ENCODE data around the gene P2RX5. TPM values are rescaled to one million over a fixed set of nuclear protein-coding genes. Genes with fewer than 3 reads are reported as not detected.
"Not testable (repeated sequence)": the region's sequence is repeated elsewhere in the genome, so short reads cannot be mapped to it uniquely, and the experiment has no call there.

P2RX5 gene
- total RNA-seq, 1 experiment from 2014 or later = 0.66 TPM

- Mint-ChIP-seq H3K27me3 (ENCODE audit: insufficient read depth, unreplicated experiment) (no peaks in the 10 kb centered on the region), H3K36me3 (ENCODE audit: insufficient read depth, unreplicated experiment) (peaks cover 19% of the 10 kb centered on the region), H3K4me3 (ENCODE audit: unreplicated experiment) (no peak overlapping the region), H3K4me1 (ENCODE audit: low read depth, unreplicated experiment) (no peaks in the 10 kb centered on the region), H3K9me3 (ENCODE audit: unreplicated experiment) (no peaks in the 10 kb centered on the region), H3K27ac (ENCODE audit: unreplicated experiment) (no peak overlapping the region)
- DNase-seq = no peak
- Histone ChIP-seq H3K9me3 (no peaks in the 10 kb centered on the region), H3K4me1 (no peaks in the 10 kb centered on the region), H3K27me3 (replicated peaks; ENCODE audit: control insufficient read depth, insufficient read depth, low read length) (no peaks in the 10 kb centered on the region), H3K36me3 (ENCODE audit: control insufficient read depth, insufficient read depth, low read length) (no peaks in the 10 kb centered on the region), H3K4me3 (ENCODE audit: low read depth, low read length) (no peak overlapping the region)
- POLR2A ChIA-PET = no interaction called here
- no TSS peak for BruUV-seq (replicated peaks)
- intact Hi-C loops (cut with micrococcal nuclease; ENCODE audit: unreplicated experiment) = no loop called here
- CTCF ChIA-PET = no interaction called here
- TF ChIP-seq CTCF (IDR thresholded peaks at IDR 0.05; ENCODE audit: insufficient read depth in 1 of 2, low read depth in 1 of 2, low read length in 1 of 2, severe bottlenecking in 1 of 2, unreplicated experiment in 1 of 2) = no peak
Measured at GRCh38 chr17:3710951-3711383, 15.0 kb upstream of the P2RX5 start.

- no TSS peak for BruUV-seq (replicated peaks)
- POLR2A ChIA-PET = no interaction called here
Measured at GRCh38 chr17:3708366-3708765, 12.4 kb upstream of the P2RX5 start.

GRCh38 chr17:3705718-3705984 is 9.7 kb upstream of the P2RX5 start:
- CTCF ChIA-PET = not testable (repeated sequence)

More at GRCh38 chr17:3708366-3708765, 12.4 kb upstream of the P2RX5 start:
- H3K27me3 Mint-ChIP-seq (ENCODE audit: insufficient read depth, unreplicated experiment) = no peaks in the 10 kb centered on the region
- no peak for TF ChIP-seq CTCF (IDR thresholded peaks at IDR 0.05; ENCODE audit: insufficient read depth in 1 of 2, low read depth in 1 of 2, low read length in 1 of 2, severe bottlenecking in 1 of 2, unreplicated experiment in 1 of 2)
- H3K4me3 Mint-ChIP-seq (ENCODE audit: unreplicated experiment) = no peak overlapping the region
- Histone ChIP-seq H3K4me1 (no peaks in the 10 kb centered on the region), H3K9me3 (no peaks in the 10 kb centered on the region), H3K4me3 (ENCODE audit: low read depth, low read length) (no peak overlapping the region), H3K36me3 (ENCODE audit: control insufficient read depth, insufficient read depth, low read length) (no peaks in the 10 kb centered on the region), H3K27me3 (replicated peaks; ENCODE audit: control insufficient read depth, insufficient read depth, low read length) (no peaks in the 10 kb centered on the region)
- no peak overlapping the region for H3K27ac Mint-ChIP-seq (ENCODE audit: unreplicated experiment)
- CTCF ChIA-PET = interaction anchor here (0.7 kb wide), 1 partner anchor 663 kb away, joined by 4 read pairs; no protein-coding TSS in a partner anchor
- DNase-seq = no peak
- H3K4me1 Mint-ChIP-seq (ENCODE audit: low read depth, unreplicated experiment) = no peaks in the 10 kb centered on the region
- peaks cover 9% of the 10 kb centered on the region for H3K36me3 Mint-ChIP-seq (ENCODE audit: insufficient read depth, unreplicated experiment)
- intact Hi-C loops (cut with micrococcal nuclease; ENCODE audit: unreplicated experiment) = no loop called here
- no peaks in the 10 kb centered on the region for H3K9me3 Mint-ChIP-seq (ENCODE audit: unreplicated experiment)

More at GRCh38 chr17:3705718-3705984, 9.7 kb upstream of the P2RX5 start:
- H3K4me3 ChIP-seq (ENCODE audit: low read depth, low read length); H3K36me3 ChIP-seq (ENCODE audit: control insufficient read depth, insufficient read depth, low read length); H3K27me3 Mint-ChIP-seq (ENCODE audit: insufficient read depth, unreplicated experiment); H3K4me3 Mint-ChIP-seq (ENCODE audit: unreplicated experiment); BruUV-seq (replicated peaks); H3K9me3 ChIP-seq; DNase-seq; H3K4me1 Mint-ChIP-seq (ENCODE audit: low read depth, unreplicated experiment); H3K27me3 ChIP-seq (replicated peaks; ENCODE audit: control insufficient read depth, insufficient read depth, low read length); POLR2A ChIA-PET; H3K4me1 ChIP-seq; intact Hi-C loops (cut with micrococcal nuclease; ENCODE audit: unreplicated experiment); H3K36me3 Mint-ChIP-seq (ENCODE audit: insufficient read depth, unreplicated experiment); H3K27ac Mint-ChIP-seq (ENCODE audit: unreplicated experiment); H3K9me3 Mint-ChIP-seq (ENCODE audit: unreplicated experiment): not testable (repeated sequence)
